ENCODE data around the gene B4GALNT4. TPM values are rescaled to one million over a fixed set of nuclear protein-coding genes. Genes with fewer than 3 reads are reported as not detected.

B4GALNT4 gene
- total and polyA plus RNA-seq, 2 of the 8 experiments (the other 6 are each of a cell fraction or from before 2014, with no cell fraction given) = 40.9 to 76.3 TPM

DNA sequence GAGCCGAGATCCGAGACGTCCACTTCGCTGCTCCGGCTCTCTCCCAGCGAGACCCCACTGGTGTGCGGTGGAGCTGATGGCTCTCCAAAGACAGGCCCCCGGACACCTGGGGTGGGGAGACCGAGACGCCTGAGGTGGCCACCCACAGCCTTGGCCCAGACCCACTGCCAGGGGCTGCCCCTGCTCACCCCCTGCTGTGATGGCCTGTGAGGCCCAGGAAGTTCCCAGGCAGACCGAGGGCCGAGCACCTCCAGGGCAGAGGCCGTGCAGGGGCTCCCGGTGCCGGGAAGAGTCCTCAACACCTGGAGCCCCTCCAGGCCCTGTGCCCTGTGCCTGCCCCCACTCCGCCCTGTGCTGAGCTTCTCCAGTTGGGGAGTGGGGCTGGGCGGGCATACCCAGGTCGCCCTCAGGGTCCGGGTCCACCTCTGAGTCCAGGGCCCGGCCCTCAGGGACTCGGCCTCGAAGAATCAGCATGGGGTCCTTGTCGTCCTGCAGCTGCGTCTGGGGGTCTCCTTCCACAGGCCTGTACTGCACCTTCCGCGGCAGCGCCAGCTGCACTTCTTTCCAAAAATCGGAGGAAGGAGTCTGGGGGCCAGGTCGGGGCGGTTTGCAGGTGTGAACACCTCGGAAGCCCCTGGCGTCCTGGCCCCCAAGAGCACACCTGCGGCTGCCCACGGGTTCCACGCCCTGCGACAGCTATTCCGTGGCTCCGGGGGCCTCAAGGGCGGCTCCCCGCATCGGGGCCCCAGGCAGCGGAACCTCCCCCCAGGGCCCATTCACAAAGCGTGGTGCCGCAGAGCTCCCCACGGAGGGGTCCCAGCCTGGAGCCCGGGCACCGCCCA is 36.9 kb downstream of the B4GALNT4 start (continued):
- TF ChIP-seq KDM1A (IDR thresholded peaks at IDR 0.05; ENCODE audit: borderline replicate concordance, low read length) (no peak), POU5F1 (IDR thresholded peaks at IDR 0.05; ENCODE audit: low read depth, low read length) (no peak), SP2 (IDR thresholded peaks at IDR 0.05; ENCODE audit: low read length) (no peak)

All from H1 (cell line).